ENCODE data around the gene CELF2.

The CELF2 gene

DNA sequence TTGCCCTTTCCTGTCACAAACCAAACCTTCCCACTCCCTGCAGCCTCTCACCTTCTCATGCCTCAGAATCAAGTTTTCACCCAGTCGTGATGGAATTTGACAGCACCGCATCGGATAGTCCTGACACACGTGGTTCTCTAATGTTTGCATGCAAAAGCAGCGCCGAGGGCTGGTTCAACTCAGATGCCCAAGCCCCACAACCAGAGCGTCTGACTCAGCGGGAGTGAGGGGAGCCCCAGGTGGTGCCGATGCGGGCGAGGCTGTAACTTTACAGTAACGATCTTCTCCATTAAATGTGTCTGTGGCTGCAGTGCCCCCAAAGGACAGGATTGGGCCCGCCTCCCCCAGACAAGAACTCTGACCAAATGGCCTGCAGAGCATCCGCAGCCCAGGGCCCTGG, 284.5 kb downstream of the CELF2 start:
- no peak overlapping the region for H2BK120ac ChIP-seq (ENCODE audit: low read depth, low read length)
- peaks cover 3% of the 10 kb centered on the region for H3K79me1 ChIP-seq (ENCODE audit: low read depth, low read length)
- H3K4me1 ChIP-seq (ENCODE audit: control insufficient read depth in 2 of 2, insufficient read depth in 1 of 2, low read depth in 1 of 2, low read length in 2 of 2) = peaks cover 2 to 11% of the 10 kb centered on the region in 2 donors
- no peak overlapping the region for H2AK5ac ChIP-seq (ENCODE audit: low read depth, low read length)
- no peak overlapping the region for H3K14ac ChIP-seq (ENCODE audit: low read length)
- no peak overlapping the region for H3K27ac ChIP-seq (replicated peaks; ENCODE audit: low read length)
- H3K23ac ChIP-seq (ENCODE audit: low read depth, low read length, poor library complexity) = no peak overlapping the region
- H3K4me2 ChIP-seq (ENCODE audit: insufficient read depth, low read length, poor library complexity, severe bottlenecking) = no peak overlapping the region
- no peak overlapping the region for H2AFZ ChIP-seq (ENCODE audit: low read length)
- H2BK12ac ChIP-seq (ENCODE audit: low read length) = no peak overlapping the region
- H2BK15ac ChIP-seq (ENCODE audit: low read length) = no peak overlapping the region
- H3K27me3 ChIP-seq (ENCODE audit: control insufficient read depth in 3 of 3, insufficient read depth in 3 of 3, low read depth in 1 of 3, low read length in 3 of 3) = no peaks in the 10 kb centered on the region
- DNase-seq (ENCODE audit: low spot score) = no peak
- no peak overlapping the region for H3K9ac ChIP-seq (ENCODE audit: low read depth, low read length, poor library complexity)
- H3K9me3 ChIP-seq (replicated peaks in 1 of 2; ENCODE audit: control insufficient read depth in 2 of 2, insufficient read depth in 1 of 2, low read depth in 1 of 2, low read length in 2 of 2) = peaks cover 2 to 15% of the 10 kb centered on the region in 2 donors
- no peak overlapping the region for H3K18ac ChIP-seq (ENCODE audit: low read length)
- no CpG with 5 or more reads among the region's 14 CpGs for WGBS, 2 donors (ENCODE audit: extremely low coverage in 2 of 2, insufficient read length in 2 of 2, insufficient replicate concordance in 1 of 2)
- no peak overlapping the region for H4K8ac ChIP-seq (ENCODE audit: low read depth, low read length)
- no peak overlapping the region for H3K4ac ChIP-seq (ENCODE audit: low read length)
- H3K4me3 ChIP-seq (ENCODE audit: low read length in 2 of 2) = no peak overlapping the region
- H2BK5ac ChIP-seq (ENCODE audit: low read length) = peak overlapping the region; percentile 67
- peaks cover 0 to 16% of the 10 kb centered on the region in 2 donors for H3K36me3 ChIP-seq (replicated peaks in 1 of 2; ENCODE audit: control insufficient read depth in 2 of 2, insufficient read depth in 2 of 2, low read length in 2 of 2)
- no peak overlapping the region for H4K91ac ChIP-seq (ENCODE audit: low read depth, low read length, poor library complexity)

GRCh38 chr10:11303361-11304170, 285.9 kb downstream of the CELF2 start:
- DNase-seq (ENCODE audit: low spot score) = no peak
- Histone ChIP-seq H2AFZ (ENCODE audit: low read length) (no peak overlapping the region), H2BK15ac (ENCODE audit: low read length) (no peak overlapping the region), H3K9ac (ENCODE audit: low read depth, low read length, poor library complexity) (no peak overlapping the region), H2BK5ac (ENCODE audit: low read length) (no peak overlapping the region), H3K4me3 (ENCODE audit: low read length in 2 of 2) (no peak overlapping the region), H3K18ac (ENCODE audit: low read length) (no peak overlapping the region), H3K4me1 (ENCODE audit: control insufficient read depth in 2 of 2, insufficient read depth in 1 of 2, low read depth in 1 of 2, low read length in 2 of 2) (peaks cover 2 to 11% of the 10 kb centered on the region in 2 donors), H3K79me1 (ENCODE audit: low read depth, low read length) (no peaks in the 10 kb centered on the region), H3K9me3 (replicated peaks in 1 of 2; ENCODE audit: control insufficient read depth in 2 of 2, insufficient read depth in 1 of 2, low read depth in 1 of 2, low read length in 2 of 2) (peaks cover 6 to 28% of the 10 kb centered on the region in 2 donors), H3K27ac (replicated peaks; ENCODE audit: low read length) (no peak overlapping the region), H3K4me2 (ENCODE audit: insufficient read depth, low read length, poor library complexity, severe bottlenecking) (no peak overlapping the region), H2AK5ac (ENCODE audit: low read depth, low read length) (no peak overlapping the region), H3K36me3 (replicated peaks in 1 of 2; ENCODE audit: control insufficient read depth in 2 of 2, insufficient read depth in 2 of 2, low read length in 2 of 2) (peaks cover 0 to 17% of the 10 kb centered on the region in 2 donors), H3K27me3 (ENCODE audit: control insufficient read depth in 3 of 3, insufficient read depth in 3 of 3, low read depth in 1 of 3, low read length in 3 of 3) (no peaks in the 10 kb centered on the region), H2BK12ac (ENCODE audit: low read length) (no peak overlapping the region), H3K23ac (ENCODE audit: low read depth, low read length, poor library complexity) (no peak overlapping the region), H4K8ac (ENCODE audit: low read depth, low read length) (no peak overlapping the region), H4K91ac (ENCODE audit: low read depth, low read length, poor library complexity) (no peak overlapping the region), H3K14ac (ENCODE audit: low read length) (no peak overlapping the region), H3K4ac (ENCODE audit: low read length) (no peak overlapping the region), H2BK120ac (ENCODE audit: low read depth, low read length) (no peak overlapping the region)
- WGBS, 2 donors (ENCODE audit: extremely low coverage in 2 of 2, insufficient read length in 2 of 2, insufficient replicate concordance in 1 of 2) = no CpG with 5 or more reads among the region's 14 CpGs

- Histone ChIP-seq H3K14ac (ENCODE audit: low read length) (no peak overlapping the region), H3K4me3 (ENCODE audit: low read length in 2 of 2) (no peak overlapping the region), H2BK12ac (ENCODE audit: low read length) (no peak overlapping the region), H3K9me3 (replicated peaks in 1 of 2; ENCODE audit: control insufficient read depth in 2 of 2, insufficient read depth in 1 of 2, low read depth in 1 of 2, low read length in 2 of 2) (peaks cover 11 to 39% of the 10 kb centered on the region in 2 donors), H2AFZ (ENCODE audit: low read length) (no peak overlapping the region), H3K18ac (ENCODE audit: low read length) (no peak overlapping the region), H3K4me1 (ENCODE audit: control insufficient read depth in 2 of 2, insufficient read depth in 1 of 2, low read depth in 1 of 2, low read length in 2 of 2) (peaks cover 2% of the 10 kb centered on the region in 2 donors), H3K4me2 (ENCODE audit: insufficient read depth, low read length, poor library complexity, severe bottlenecking) (no peak overlapping the region), H3K23ac (ENCODE audit: low read depth, low read length, poor library complexity) (no peak overlapping the region), H2BK15ac (ENCODE audit: low read length) (no peak overlapping the region), H4K8ac (ENCODE audit: low read depth, low read length) (no peak overlapping the region), H3K27ac (replicated peaks; ENCODE audit: low read length) (no peak overlapping the region), H2BK120ac (ENCODE audit: low read depth, low read length) (no peak overlapping the region), H3K9ac (ENCODE audit: low read depth, low read length, poor library complexity) (no peak overlapping the region), H3K79me1 (ENCODE audit: low read depth, low read length) (no peaks in the 10 kb centered on the region), H2AK5ac (ENCODE audit: low read depth, low read length) (no peak overlapping the region), H3K4ac (ENCODE audit: low read length) (no peak overlapping the region), H3K27me3 (ENCODE audit: control insufficient read depth in 3 of 3, insufficient read depth in 3 of 3, low read depth in 1 of 3, low read length in 3 of 3) (no peaks in the 10 kb centered on the region), H2BK5ac (ENCODE audit: low read length) (no peak overlapping the region), H3K36me3 (replicated peaks in 1 of 2; ENCODE audit: control insufficient read depth in 2 of 2, insufficient read depth in 2 of 2, low read length in 2 of 2) (peaks cover 0 to 20% of the 10 kb centered on the region in 2 donors), H4K91ac (ENCODE audit: low read depth, low read length, poor library complexity) (no peak overlapping the region)
- no peak for DNase-seq (ENCODE audit: low spot score)
- no CpG with 5 or more reads among the region's 11 CpGs for WGBS, 2 donors (ENCODE audit: extremely low coverage in 2 of 2, insufficient read length in 2 of 2, insufficient replicate concordance in 1 of 2)
These were observed 287.4 kb downstream of the CELF2 start for GRCh38 chr10:11304906-11305585.
